T-helper 17 cell (primary cell): ENCODE data around the gene TSPAN5. TPM values are rescaled to one million over a fixed set of nuclear protein-coding genes. Genes with fewer than 3 reads are reported as not detected.
"Not testable (repeated sequence)": the region's sequence is repeated elsewhere in the genome, so short reads cannot be mapped to it uniquely, and the experiment has no call there.

Experiments
- ATAC-seq: fragments of 150-1000 bp; cut with Tn5 transposase; 2 replicates; pipeline ENCODE4 v1.10.0; 2021; ENCODE audit warnings: mild to moderate bottlenecking, moderate library complexity
- DNase-seq, 3 donors: peaks; one replicate each; pipeline versions ENCODE4 v3.0.0 to v3.0.0-alpha.2; 2020 to 2021
- H3K9me3 ChIP-seq: one replicate; pipeline ENCODE4 v1.7.0; 2013; ENCODE audit warnings: low read length, mild to moderate bottlenecking; ENCODE audit not compliant: control insufficient read depth, poor library complexity, severe bottlenecking
- H3K27ac Mint-ChIP-seq: one replicate; pipeline ENCODE4 v1.8.0; 2022; ENCODE audit warnings: mild to moderate bottlenecking, moderate library complexity, mixed read lengths
- H3K27me3 Mint-ChIP-seq: one replicate; pipeline ENCODE4 v1.8.0; 2022; ENCODE audit warnings: mixed read lengths
- H3K36me3 Mint-ChIP-seq: one replicate; pipeline ENCODE4 v1.8.0; 2022; ENCODE audit warnings: low read depth, mixed read lengths
- H3K4me1 Mint-ChIP-seq: one replicate; pipeline ENCODE4 v1.8.0; 2022; ENCODE audit warnings: mild to moderate bottlenecking, mixed read lengths
- H3K4me3 Mint-ChIP-seq: one replicate; pipeline ENCODE4 v1.8.0; 2022; ENCODE audit warnings: mild to moderate bottlenecking, moderate library complexity, mixed read lengths
- total RNA-seq, 4 donors: library from RNA in 2 of 4; stranded (reverse) in 2 of 4; gene quantifications; one replicate each; pipeline ENCODE4 v1.2.3 and lab custom pipeline; 2022 to 2026

Gene TSPAN5
- total RNA-seq, 2 donors from 2014 or later, result 11.8 to 15.2 TPM

- not testable (repeated sequence) for H3K27me3 Mint-ChIP-seq, ATAC-seq, H3K27ac Mint-ChIP-seq, H3K4me1 Mint-ChIP-seq, DNase-seq, H3K9me3 ChIP-seq, H3K36me3 Mint-ChIP-seq, H3K4me3 Mint-ChIP-seq
Measured at GRCh38 chr4:98461121-98461865, 197.1 kb downstream of the TSPAN5 start.

GRCh38 chr4:98457422-98457821, 201.0 kb downstream of the TSPAN5 start:
- H3K4me3 Mint-ChIP-seq, H3K36me3 Mint-ChIP-seq, H3K27me3 Mint-ChIP-seq, H3K9me3 ChIP-seq, DNase-seq, H3K27ac Mint-ChIP-seq, ATAC-seq: not testable (repeated sequence)
- H3K4me1 Mint-ChIP-seq, result peaks cover 11% of the 10 kb centered on the region

- Mint-ChIP-seq H3K4me1 (peaks cover 30% of the 10 kb centered on the region), H3K27me3 (no peaks in the 10 kb centered on the region), H3K36me3 (peaks cover 2% of the 10 kb centered on the region), H3K4me3 (no peak overlapping the region), H3K27ac (no peak overlapping the region)
- ATAC-seq, result no peak
- H3K9me3 ChIP-seq, result no peaks in the 10 kb centered on the region
- DNase-seq, result no peak
Measured at GRCh38 chr4:98452091-98452490, 206.3 kb downstream of the TSPAN5 start.

GRCh38 chr4:98448908-98449307, 209.5 kb downstream of the TSPAN5 start:
- Mint-ChIP-seq H3K4me3 (peak overlapping the region; percentile 19), H3K27ac (peak overlapping the region; percentile 94), H3K27me3 (no peaks in the 10 kb centered on the region), H3K36me3 (peaks cover 2% of the 10 kb centered on the region), H3K4me1 (peaks cover 42% of the 10 kb centered on the region)
- ATAC-seq (no peak), DNase-seq (no peak)
- no peaks in the 10 kb centered on the region for H3K9me3 ChIP-seq

GRCh38 chr4:98447648-98448047, 210.8 kb downstream of the TSPAN5 start:
- DNase-seq (no peak), ATAC-seq (no peak)
- Mint-ChIP-seq H3K4me3 (peak overlapping the region; percentile 83), H3K4me1 (peaks cover 37% of the 10 kb centered on the region), H3K27me3 (no peaks in the 10 kb centered on the region), H3K36me3 (peaks cover 2% of the 10 kb centered on the region), H3K27ac (peak overlapping the region; percentile 94)
- no peaks in the 10 kb centered on the region for H3K9me3 ChIP-seq

- H3K36me3 Mint-ChIP-seq, result peaks cover 5% of the 10 kb centered on the region
- peak; percentile 15 to 33 (median 22) for DNase-seq
- H3K4me1 Mint-ChIP-seq, result peaks cover 37% of the 10 kb centered on the region
- ATAC-seq, result peak; percentile 95
- H3K27ac Mint-ChIP-seq, result peak overlapping the region; percentile 94
- H3K27me3 Mint-ChIP-seq, result no peaks in the 10 kb centered on the region
- no peaks in the 10 kb centered on the region for H3K9me3 ChIP-seq
- peak overlapping the region; percentile 83 for H3K4me3 Mint-ChIP-seq
Measured at GRCh38 chr4:98446499-98447375, 211.7 kb downstream of the TSPAN5 start.

- no peak overlapping the region for H3K27ac Mint-ChIP-seq
- no peak for ATAC-seq
Measured at GRCh38 chr4:98444371-98444770, 214.0 kb downstream of the TSPAN5 start.

GRCh38 chr4:98434816-98435215, 223.6 kb downstream of the TSPAN5 start:
- ATAC-seq (no peak), DNase-seq (no peak)
- no peaks in the 10 kb centered on the region for H3K27me3 Mint-ChIP-seq
- H3K4me1 Mint-ChIP-seq, result no peaks in the 10 kb centered on the region
- H3K36me3 Mint-ChIP-seq, result peaks cover 4% of the 10 kb centered on the region
- H3K9me3 ChIP-seq, result no peaks in the 10 kb centered on the region
- H3K27ac Mint-ChIP-seq, result no peak overlapping the region
- no peak overlapping the region for H3K4me3 Mint-ChIP-seq

More at GRCh38 chr4:98444371-98444770, 214.0 kb downstream of the TSPAN5 start:
- H3K36me3 Mint-ChIP-seq, result peaks cover 7% of the 10 kb centered on the region
- H3K4me3 Mint-ChIP-seq, result no peak overlapping the region
- no peaks in the 10 kb centered on the region for H3K27me3 Mint-ChIP-seq
- DNase-seq, result no peak
- peaks cover 29% of the 10 kb centered on the region for H3K4me1 Mint-ChIP-seq
- H3K9me3 ChIP-seq, result no peaks in the 10 kb centered on the region

GRCh38 chr4:98433691-98434090, 224.7 kb downstream of the TSPAN5 start:
- no peak overlapping the region for H3K27ac Mint-ChIP-seq
- no peak for DNase-seq
- no peak for ATAC-seq
- H3K4me3 Mint-ChIP-seq, result no peak overlapping the region
- H3K27me3 Mint-ChIP-seq, result no peaks in the 10 kb centered on the region
- H3K4me1 Mint-ChIP-seq, result no peaks in the 10 kb centered on the region
- peaks cover 2% of the 10 kb centered on the region for H3K36me3 Mint-ChIP-seq
- H3K9me3 ChIP-seq, result no peaks in the 10 kb centered on the region

- H3K4me3 Mint-ChIP-seq, result no peak overlapping the region
- H3K27ac Mint-ChIP-seq, result no peak overlapping the region
- H3K36me3 Mint-ChIP-seq, result peaks cover 2% of the 10 kb centered on the region
Measured at GRCh38 chr4:98430708-98431403, 227.6 kb downstream of the TSPAN5 start.

GRCh38 chr4:98423009-98423408, 235.4 kb downstream of the TSPAN5 start:
- Mint-ChIP-seq H3K4me1 (peaks cover 3% of the 10 kb centered on the region), H3K27ac (no peak overlapping the region), H3K36me3 (peaks cover 8% of the 10 kb centered on the region), H3K4me3 (no peak overlapping the region), H3K27me3 (no peaks in the 10 kb centered on the region)
- ATAC-seq (no peak), DNase-seq (no peak)
- H3K9me3 ChIP-seq, result no peaks in the 10 kb centered on the region

More at GRCh38 chr4:98430708-98431403, 227.6 kb downstream of the TSPAN5 start:
- DNase-seq, result no peak
- H3K9me3 ChIP-seq, result no peaks in the 10 kb centered on the region
- Mint-ChIP-seq H3K27me3 (no peaks in the 10 kb centered on the region), H3K4me1 (peaks cover 3% of the 10 kb centered on the region)
- ATAC-seq, result no peak

- no peaks in the 10 kb centered on the region for H3K9me3 ChIP-seq
- Mint-ChIP-seq H3K27ac (no peak overlapping the region), H3K36me3 (peaks cover 8% of the 10 kb centered on the region), H3K27me3 (no peaks in the 10 kb centered on the region), H3K4me1 (peaks cover 1% of the 10 kb centered on the region), H3K4me3 (no peak overlapping the region)
- DNase-seq (no peak), ATAC-seq (no peak)
Measured at GRCh38 chr4:98421111-98421510, 237.3 kb downstream of the TSPAN5 start.
